IPS-NIHi11 (cell line): Measurements from ENCODE around the gene ALDH1L2.
"Not testable (repeated sequence)": the region's sequence is repeated elsewhere in the genome, so short reads cannot be mapped to it uniquely, and the experiment has no call there.

Source experiments
- DNase-seq: peaks from one replicate; pipeline ENCODE4 v3.0.0; 2012; ENCODE audit warnings: mixed read lengths, low spot score

Gene ALDH1L2

GRCh38 chr12:104977688-104978087 lies 106.6 kb downstream of the ALDH1L2 start:
- not testable (repeated sequence) for DNase-seq

GRCh38 chr12:104976703-104977102 lies 107.6 kb downstream of the ALDH1L2 start:
- DNase-seq, result no peak

- DNase-seq, result no peak
Measured at GRCh38 chr12:104975587-104976343, 108.5 kb downstream of the ALDH1L2 start.

GRCh38 chr12:104974626-104975290 lies 109.5 kb downstream of the ALDH1L2 start:
- DNase-seq, result no peak

GRCh38 chr12:104973250-104973649 lies 111.0 kb downstream of the ALDH1L2 start:
- DNase-seq, result no peak

DNA sequence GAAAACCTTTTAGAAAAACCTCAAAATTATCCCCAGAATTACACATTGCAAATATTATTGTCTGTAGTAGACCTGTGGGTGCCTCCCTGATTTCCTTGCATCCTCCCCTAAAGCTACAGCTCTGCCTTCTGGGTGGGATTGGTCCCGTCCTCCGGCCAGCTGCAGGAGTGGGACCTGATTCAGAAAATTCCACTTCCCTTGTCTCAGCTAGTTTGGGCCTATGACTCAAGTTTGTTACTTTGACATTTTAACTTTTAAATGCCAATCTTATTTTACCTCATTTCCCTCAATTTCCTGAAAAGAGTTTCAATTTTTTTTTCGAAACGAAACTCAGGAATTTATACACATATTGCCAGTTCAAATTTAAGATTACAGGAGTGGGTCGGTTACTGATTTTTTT lies 113.0 kb downstream of the ALDH1L2 start:
- no peak for DNase-seq
